Epithelial cell of proximal tubule (primary cell): ENCODE data around the gene GOLGA6L9. TPM values are rescaled to one million over a fixed set of nuclear protein-coding genes. Genes with fewer than 3 reads are reported as not detected.
"Not testable (repeated sequence)": the region's sequence is repeated elsewhere in the genome, so short reads cannot be mapped to it uniquely, and the experiment has no call there.

Source experiments
- DNase-seq: peaks from one replicate; pipeline ENCODE4 v3.0.0-alpha.2; 2011; ENCODE audit warnings: low read depth
- H3K4me3 ChIP-seq: 2 replicates; pipeline ENCODE4 v1.5.1; 2011; ENCODE audit warnings: low read depth, mild to moderate bottlenecking, low read length
- CTCF ChIP-seq: conservative IDR thresholded peaks from 2 replicates; pipeline ENCODE4 v1.5.1; 2012; ENCODE audit warnings: low read depth, mild to moderate bottlenecking, low read length
- total RNA-seq: library from RNA; depleted of rRNA; stranded (reverse); fragments of >200 nt; gene quantifications from 2 replicates; pipeline ENCODE4 v1.2.3, GENCODE V29; 2015

Gene GOLGA6L9
- total RNA-seq, 1 donor from 2014 or later: 2.5 TPM

GRCh38 chr15:82414525-82415191 lies 15.0 kb upstream of the GOLGA6L9 start:
- peak; percentile 16 for TF ChIP-seq CTCF
- DNase-seq: peak; percentile 29
- H3K4me3 ChIP-seq: not testable (repeated sequence)

DNA sequence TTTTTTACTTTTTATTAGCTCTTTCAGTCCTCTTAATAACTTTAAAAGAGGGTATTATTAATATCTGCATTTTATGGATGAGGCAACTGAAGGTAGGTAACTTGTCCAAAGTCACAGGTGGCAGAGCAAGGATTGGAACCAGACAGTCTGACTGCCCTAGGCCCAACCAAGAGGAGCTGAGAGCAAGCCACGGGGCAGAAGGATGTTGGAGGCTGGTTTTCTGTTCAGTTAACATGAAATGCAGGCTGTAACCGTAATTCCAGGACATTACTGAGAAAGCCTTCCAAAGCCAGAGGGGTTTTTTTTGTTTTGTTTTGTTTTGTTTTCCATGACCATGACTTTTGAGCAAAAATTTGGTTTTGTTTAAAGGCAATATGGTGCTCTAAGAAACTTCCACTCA lies 9.1 kb upstream of the GOLGA6L9 start:
- not testable (repeated sequence) for H3K4me3 ChIP-seq, DNase-seq

- not testable (repeated sequence) for H3K4me3 ChIP-seq, DNase-seq
Observed at GRCh38 chr15:82420966-82421365, 8.7 kb upstream of the GOLGA6L9 start.

DNA sequence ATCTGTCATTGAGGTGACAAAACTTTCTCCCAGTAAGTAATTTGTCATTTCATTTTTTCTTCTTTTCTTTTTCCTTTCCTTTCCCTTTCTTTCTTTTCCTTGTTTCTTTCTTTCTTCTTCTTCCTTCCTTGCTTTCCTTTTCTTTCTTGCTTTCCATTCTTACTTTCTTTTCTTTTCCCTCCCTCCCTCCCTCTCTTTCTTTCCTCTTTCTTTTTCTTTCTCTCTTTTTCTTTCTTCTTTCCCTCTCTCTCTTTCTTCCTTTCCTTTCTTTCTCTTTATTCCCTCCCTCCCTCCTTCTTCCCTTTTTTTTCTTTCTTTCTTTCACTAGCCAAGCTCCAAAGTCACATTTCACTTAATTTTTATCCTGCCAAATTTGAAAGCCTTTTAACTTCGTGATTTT lies 2.5 kb upstream of the GOLGA6L9 start:
- not testable (repeated sequence) for H3K4me3 ChIP-seq, DNase-seq

DNA sequence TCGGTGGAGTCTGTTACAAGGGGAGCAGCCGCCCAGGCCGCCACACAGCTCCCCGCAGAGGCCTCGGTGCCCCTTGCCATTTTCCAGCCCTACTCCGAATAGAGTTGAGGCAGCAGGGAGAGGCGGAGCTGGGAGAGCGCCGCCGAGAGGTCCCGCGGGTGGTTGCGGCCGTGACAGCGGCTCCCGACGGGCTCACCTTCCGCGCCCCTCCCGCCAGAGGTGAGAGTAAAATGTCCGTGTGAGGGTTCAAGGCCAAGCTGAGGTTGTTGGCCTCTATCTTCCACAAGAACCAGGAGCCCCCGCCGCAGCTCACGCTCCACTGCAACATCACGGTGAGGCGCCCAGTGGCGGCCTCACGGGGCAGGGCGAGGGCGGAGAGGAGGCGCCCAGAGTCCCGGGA lies 15.8 kb downstream of the GOLGA6L9 start:
- DNase-seq: not testable (repeated sequence)
- peak overlapping the region; percentile 44 for H3K4me3 ChIP-seq

GRCh38 chr15:82457336-82457735 lies 27.7 kb downstream of the GOLGA6L9 start:
- not testable (repeated sequence) for DNase-seq

GRCh38 chr15:82465629-82466028 lies 36.0 kb downstream of the GOLGA6L9 start:
- not testable (repeated sequence) for DNase-seq, H3K4me3 ChIP-seq

More at GRCh38 chr15:82457336-82457735, 27.7 kb downstream of the GOLGA6L9 start:
- not testable (repeated sequence) for H3K4me3 ChIP-seq

GRCh38 chr15:82468205-82468604 lies 38.6 kb downstream of the GOLGA6L9 start:
- H3K4me3 ChIP-seq, DNase-seq: not testable (repeated sequence)

- not testable (repeated sequence) for H3K4me3 ChIP-seq, DNase-seq
Observed at GRCh38 chr15:82469381-82469780, 39.8 kb downstream of the GOLGA6L9 start.

GRCh38 chr15:82472269-82472982 lies 42.8 kb downstream of the GOLGA6L9 start:
- H3K4me3 ChIP-seq, DNase-seq: not testable (repeated sequence)

- not testable (repeated sequence) for DNase-seq, H3K4me3 ChIP-seq
Observed at GRCh38 chr15:82474596-82475325, 45.1 kb downstream of the GOLGA6L9 start.

- not testable (repeated sequence) for DNase-seq, H3K4me3 ChIP-seq
Observed at GRCh38 chr15:82475345-82475967, 45.8 kb downstream of the GOLGA6L9 start.

DNA sequence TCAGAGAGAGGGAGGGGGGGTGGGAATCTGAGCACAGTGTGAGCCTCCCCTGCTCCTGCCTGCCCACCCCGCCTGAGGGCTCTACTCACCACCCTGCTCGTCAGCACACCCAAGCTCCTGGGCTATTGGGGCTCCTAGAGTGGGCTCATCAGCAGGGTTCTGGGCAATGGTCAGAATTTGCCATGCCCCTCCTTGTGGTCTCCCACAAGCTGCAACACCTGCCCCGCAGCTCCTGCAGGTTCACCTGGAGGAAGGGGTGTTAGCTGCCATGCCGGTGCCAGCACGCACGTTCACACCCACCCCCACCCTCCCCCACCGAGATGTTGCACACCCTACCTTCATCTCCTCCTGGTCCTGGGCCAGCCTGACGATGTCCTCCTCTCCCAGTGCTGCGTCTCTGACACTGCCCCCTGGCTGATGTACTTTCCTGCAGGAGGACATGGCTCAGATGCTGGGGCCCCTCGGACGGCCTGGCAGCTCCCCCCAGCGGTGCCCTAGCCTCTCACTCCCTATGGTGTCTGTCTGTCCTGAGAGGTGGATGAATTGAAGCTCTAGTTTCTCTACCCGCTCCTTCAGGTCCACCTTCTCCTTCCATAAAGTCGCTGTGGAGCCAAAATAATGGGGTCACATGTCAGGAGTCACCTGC lies 47.2 kb downstream of the GOLGA6L9 start:
- H3K4me3 ChIP-seq, DNase-seq: not testable (repeated sequence)

DNA sequence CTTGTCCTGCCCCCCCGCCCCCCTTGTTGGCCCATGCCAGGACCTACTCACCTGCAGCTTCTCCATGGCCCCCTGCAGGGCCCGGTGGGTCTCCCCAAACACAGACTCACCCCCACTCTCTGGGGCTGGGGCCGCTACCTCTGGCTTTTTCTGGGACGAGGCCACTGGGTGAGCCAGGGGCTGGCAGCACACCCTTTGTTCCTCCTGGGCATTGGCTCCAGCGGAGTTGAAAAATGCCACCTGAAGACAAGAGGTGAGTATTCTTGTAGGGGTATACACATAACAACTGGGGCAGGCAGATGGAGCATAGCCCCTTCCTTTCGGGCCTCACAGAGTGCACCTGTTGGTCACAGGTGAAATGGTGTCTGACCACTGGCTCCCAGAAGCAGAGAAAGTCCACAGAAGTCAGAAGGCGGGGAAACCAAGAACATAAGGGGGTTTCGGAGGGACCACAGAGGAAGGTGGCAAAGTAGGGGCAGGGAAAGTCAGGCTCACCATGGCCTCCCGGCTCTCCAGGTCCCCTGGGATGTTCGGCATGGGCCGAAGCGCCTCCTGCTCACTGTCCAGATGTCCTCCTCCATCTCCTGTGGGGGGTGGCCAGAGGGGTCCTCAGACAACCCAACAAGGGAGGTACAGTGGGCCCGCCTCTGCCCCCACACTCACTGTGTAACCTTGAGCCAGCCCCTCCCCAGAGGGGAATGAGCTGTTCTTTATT lies 47.9 kb downstream of the GOLGA6L9 start:
- not testable (repeated sequence) for DNase-seq, H3K4me3 ChIP-seq
